Psoas muscle (tissue), 8 donors: ENCODE measurements around the gene LHFPL6. TPM values are rescaled to one million over a fixed set of nuclear protein-coding genes. Genes with fewer than 3 reads are reported as not detected.

Experiments
- ATAC-seq, 4 donors: fragments of 200-7000 bp; cut with Tn5 transposase; one replicate each; pipeline ENCODE4 v1.9.1; 2020; ENCODE audit warnings: moderate library complexity in 3 of 4, mild to moderate bottlenecking in 2 of 4
- DNase-seq, 2 donors: peaks; one replicate each; pipeline ENCODE4 v3.0.0-alpha.2; 2020
- H3K27ac ChIP-seq: fragments of 200-600 bp; one replicate; pipeline ENCODE4 v1.8.0; 2022
- H3K27me3 ChIP-seq, 3 donors: fragments of 200-600 bp in 1 of 3; one replicate each; pipeline versions ENCODE4 v1.6.1 to v1.8.0; 2013 to 2022; ENCODE audit warnings: low read length in 2 of 3, mild to moderate bottlenecking in 2 of 3, moderate library complexity in 1 of 3; ENCODE audit not compliant: insufficient read depth in 3 of 3
- H3K36me3 ChIP-seq, 2 donors: fragments of 200-600 bp in 1 of 2; one replicate each; pipeline versions ENCODE4 v1.6.1 to v1.8.0; 2013 to 2022; ENCODE audit warnings: low read depth in 1 of 2, mild to moderate bottlenecking in 1 of 2, moderate library complexity in 1 of 2; ENCODE audit not compliant: insufficient read depth in 1 of 2
- H3K4me1 ChIP-seq: fragments of 200-600 bp; one replicate; pipeline ENCODE4 v1.8.0; 2022
- H3K4me3 ChIP-seq: fragments of 200-600 bp; one replicate; pipeline ENCODE4 v1.8.0; 2022; ENCODE audit warnings: mild to moderate bottlenecking
- H3K9me3 ChIP-seq: fragments of 200-600 bp; one replicate; pipeline ENCODE4 v1.8.0; 2022
- CTCF ChIP-seq: fragments of 200-600 bp; IDR thresholded peaks from one replicate; pipeline ENCODE4 v1.8.0; 2022; ENCODE audit warnings: antibody characterized with exemption
- WGBS, 3 donors: extraction: QIAGEN DNeasy Blood & Tissue Kit; methylation state at CpG; one replicate each; pipeline versions ENCODE4 v1.1.6 to v1.1.7; 2013; 5-methylcytosine and 5-hydroxymethylcytosine counted together
- intact Hi-C, 2 donors: fragments of 100-400 bp; cut with DNase I; formaldehyde crosslinking; loops; one replicate each; pipeline versions ENCODE4 v1.11.0 to v1.14.2; 2022
- polyA plus RNA-seq, 3 donors: library from polyadenylated mRNA; stranded (reverse); fragments of 200-250 nt; gene quantifications; one replicate each; pipeline ENCODE4 v1.2.3, GENCODE V29; 2013
- total RNA-seq, 4 donors: library from RNA; stranded (reverse); fragmentation: NEBNext Ultra II Directional in 2 of 4; extraction: Animal tissue kit (Norgen Biotek cat#: 25700) in 2 of 4; gene quantifications; one replicate each; pipeline versions ENCODE4 v1.2.1 to v1.2.4, GENCODE V29; 2021 to 2023
- donor health status: healthy with polysubstance abuse.
- donor health status: DM: no; HTN: no; CAD: no; lungs with moderate emphysema.
- donor health status: Bipolar disorder and iron deficiency.
- donor health status: healthy.
- donor health status: DM: yes; HTN: yes; CAD: no.
- donor health status: DM: no; HTN: no; CAD: no.
- donor health status: DM: no; HTN: no; CAD: no.
- donor health status: DM: yes; HTN: yes; CAD: no.

Gene LHFPL6
- total and polyA plus RNA-seq, 7 donors = 15.0 to 35.8 (median 17.3) TPM

- H3K36me3 ChIP-seq = no peaks in the 10 kb centered on the region
- no peaks in the 10 kb centered on the region for H3K9me3 ChIP-seq
- H3K27ac ChIP-seq = no peak overlapping the region
- H3K4me3 ChIP-seq = no peak overlapping the region
- H3K4me1 ChIP-seq = no peaks in the 10 kb centered on the region
- H3K27me3 ChIP-seq = no peaks in the 10 kb centered on the region
- DNase-seq (no peak), ATAC-seq (no peak)
- intact Hi-C loops = no loop called here
- no peak for TF ChIP-seq CTCF
These were observed 199.9 kb downstream of the LHFPL6 start for GRCh38 chr13:39403106-39403505.

GRCh38 chr13:39402221-39402970 lies 200.6 kb downstream of the LHFPL6 start:
- ATAC-seq (no peak), DNase-seq (no peak)
- Histone ChIP-seq H3K36me3 (no peaks in the 10 kb centered on the region), H3K27ac (no peak overlapping the region), H3K4me1 (no peaks in the 10 kb centered on the region), H3K27me3 (no peaks in the 10 kb centered on the region), H3K4me3 (no peak overlapping the region), H3K9me3 (no peaks in the 10 kb centered on the region)
- intact Hi-C loops = no loop called here
- TF ChIP-seq CTCF = no peak
- WGBS, 3 donors = 78 to 89% (median 79%) methylated on average over 3 of the region's 3 CpGs

GRCh38 chr13:39401756-39402155 lies 201.2 kb downstream of the LHFPL6 start:
- ATAC-seq (no peak), DNase-seq (no peak)
- H3K36me3 ChIP-seq = no peaks in the 10 kb centered on the region
- H3K27ac ChIP-seq = no peak overlapping the region
- H3K9me3 ChIP-seq = no peaks in the 10 kb centered on the region
- intact Hi-C loops = no loop called here
- no peak overlapping the region for H3K4me3 ChIP-seq
- no peak for TF ChIP-seq CTCF
- 92 to 96% (median 93%) methylated on average over 3 of the region's 3 CpGs for WGBS, 3 donors
- no peaks in the 10 kb centered on the region for H3K27me3 ChIP-seq
- no peaks in the 10 kb centered on the region for H3K4me1 ChIP-seq

GRCh38 chr13:39401046-39401705 lies 201.8 kb downstream of the LHFPL6 start:
- no peak for TF ChIP-seq CTCF
- Histone ChIP-seq H3K9me3 (no peaks in the 10 kb centered on the region), H3K4me1 (no peaks in the 10 kb centered on the region), H3K27me3 (no peaks in the 10 kb centered on the region), H3K36me3 (no peaks in the 10 kb centered on the region), H3K27ac (no peak overlapping the region), H3K4me3 (no peak overlapping the region)
- ATAC-seq = no peak
- 88 to 93% (median 91%) methylated on average over 4 of the region's 4 CpGs for WGBS, 3 donors
- DNase-seq = no peak
- intact Hi-C loops = no loop called here
